Stimulated activated CD8-positive, alpha-beta memory T cell treated with anti-CD3 and anti-CD28 coated beads, Interleukin-12 subunit alpha, Interleukin-12 subunit beta, amount 100 ng/mL, for 24 hours (primary cell): ENCODE results near the gene FXYD6.

Experiments
- DNase-seq: peaks from one replicate; pipeline ENCODE4 v3.0.0-alpha.2; 2020; ENCODE audit errors: extremely low read depth

FXYD6 gene

GRCh38 chr11:117794772-117795629, 81.5 kb downstream of the FXYD6 start:
- DNase-seq, result no peak

- DNase-seq, result no peak
Observed at GRCh38 chr11:117794135-117794534, 82.3 kb downstream of the FXYD6 start.

- no peak for DNase-seq
Observed at GRCh38 chr11:117793583-117793982, 82.9 kb downstream of the FXYD6 start.

GRCh38 chr11:117792992-117793391, 83.5 kb downstream of the FXYD6 start:
- no peak for DNase-seq

GRCh38 chr11:117792241-117792640, 84.2 kb downstream of the FXYD6 start:
- no peak for DNase-seq

- no peak for DNase-seq
Observed at GRCh38 chr11:117790279-117790678, 86.2 kb downstream of the FXYD6 start.

- no peak for DNase-seq
Observed at GRCh38 chr11:117789241-117789640, 87.2 kb downstream of the FXYD6 start.
